Fibroblast of skin of right quadriceps (primary cell): ENCODE data around the gene SLC2A1.

ENCODE experiments used
- DNase-seq: peaks from one replicate; pipeline ENCODE4 v3.0.0-alpha.2; 2013

The SLC2A1 gene

DNA sequence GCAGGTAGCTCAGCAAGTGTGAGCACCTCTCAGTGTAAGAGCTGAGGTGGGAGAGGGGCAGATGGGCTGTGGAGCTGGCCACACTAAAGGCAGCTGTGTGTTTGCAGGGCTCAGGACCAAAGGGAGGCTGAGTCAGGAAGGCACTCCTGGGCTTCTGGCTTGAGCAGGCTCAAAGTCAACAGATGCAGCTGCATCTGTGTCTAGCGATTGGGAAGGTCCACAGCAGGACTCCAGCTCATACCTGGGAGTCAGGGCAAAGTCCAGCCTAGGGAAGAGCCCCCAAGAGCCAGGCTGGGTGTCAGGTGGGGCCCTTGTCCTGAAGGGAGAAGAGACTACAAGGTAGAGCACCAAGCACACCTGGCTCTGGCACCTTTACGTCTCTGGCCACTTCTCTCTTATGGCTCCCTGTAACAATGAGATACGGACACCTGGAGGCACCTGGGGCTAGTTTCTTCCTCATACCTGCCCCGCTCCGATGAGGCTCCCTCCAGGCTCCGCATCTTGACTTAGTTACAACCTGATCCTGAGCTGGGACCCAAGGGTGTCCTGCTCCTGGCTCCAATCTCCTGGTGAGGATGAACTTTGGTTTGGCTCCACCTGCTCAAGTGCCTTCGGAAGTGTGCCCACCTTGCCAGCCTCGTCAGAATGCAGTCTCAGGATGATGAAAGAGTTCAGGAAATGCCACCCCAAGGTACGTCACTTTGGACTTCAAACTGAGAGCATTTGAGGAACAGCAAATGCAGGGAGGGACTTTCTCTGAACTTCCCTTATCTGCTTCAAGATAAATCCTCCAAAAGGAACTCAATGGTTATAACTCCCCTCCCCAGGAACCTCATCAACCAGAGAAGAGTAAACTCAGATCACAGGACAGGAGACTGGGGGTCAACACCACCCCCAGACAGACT lies 21.5 kb upstream of the SLC2A1 start:
- DNase-seq = no peak

DNA sequence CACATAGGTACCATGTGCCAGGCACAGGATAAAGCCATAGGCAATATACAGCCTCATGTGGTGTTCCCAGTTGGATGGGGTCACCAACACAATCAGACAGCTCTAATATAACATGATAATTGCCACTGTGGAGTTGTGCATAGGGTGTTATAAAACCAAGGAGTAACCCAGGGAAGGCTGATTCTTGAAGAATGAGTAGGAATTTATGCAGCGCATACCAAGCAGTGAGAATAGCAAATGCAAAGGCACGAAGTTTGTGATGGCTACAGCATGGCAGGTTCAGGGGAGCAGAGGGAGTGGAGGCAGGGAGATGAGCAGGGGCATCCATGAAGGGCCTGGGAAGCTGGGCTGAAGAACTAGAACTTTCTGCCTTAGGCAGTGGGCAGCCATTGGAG lies 20.4 kb upstream of the SLC2A1 start:
- no peak for DNase-seq

- DNase-seq = no peak
These were observed 19.8 kb upstream of the SLC2A1 start for GRCh38 chr1:42978317-42979035.

- no peak for DNase-seq
These were observed 19.0 kb upstream of the SLC2A1 start for GRCh38 chr1:42977653-42978052.

GRCh38 chr1:42975561-42976225 lies 17.0 kb upstream of the SLC2A1 start:
- no peak for DNase-seq

- no peak for DNase-seq
These were observed 16.2 kb upstream of the SLC2A1 start for GRCh38 chr1:42974767-42975437.

- DNase-seq = no peak
These were observed 15.1 kb upstream of the SLC2A1 start for GRCh38 chr1:42973799-42974198.

DNA sequence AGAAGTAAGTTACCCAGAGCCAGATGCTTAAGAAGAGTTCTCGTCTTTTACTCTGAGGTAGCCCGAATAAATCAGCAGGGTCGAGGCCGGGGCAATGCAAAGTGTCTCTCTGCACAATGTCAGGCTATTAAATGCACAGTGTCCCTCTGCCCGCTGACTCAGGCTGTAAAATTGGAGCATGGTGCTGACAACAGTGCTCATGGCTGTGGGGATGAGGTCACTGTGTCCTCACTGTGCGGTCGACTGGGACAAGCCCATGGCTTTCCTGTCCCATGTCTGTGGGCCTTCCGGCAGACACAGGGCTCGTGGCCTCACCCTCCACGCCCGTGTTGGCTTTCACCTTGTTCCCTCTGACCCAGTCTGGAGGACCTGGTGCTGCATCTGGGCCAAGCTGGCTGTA lies 14.6 kb upstream of the SLC2A1 start:
- peak; percentile 35 for DNase-seq

DNA sequence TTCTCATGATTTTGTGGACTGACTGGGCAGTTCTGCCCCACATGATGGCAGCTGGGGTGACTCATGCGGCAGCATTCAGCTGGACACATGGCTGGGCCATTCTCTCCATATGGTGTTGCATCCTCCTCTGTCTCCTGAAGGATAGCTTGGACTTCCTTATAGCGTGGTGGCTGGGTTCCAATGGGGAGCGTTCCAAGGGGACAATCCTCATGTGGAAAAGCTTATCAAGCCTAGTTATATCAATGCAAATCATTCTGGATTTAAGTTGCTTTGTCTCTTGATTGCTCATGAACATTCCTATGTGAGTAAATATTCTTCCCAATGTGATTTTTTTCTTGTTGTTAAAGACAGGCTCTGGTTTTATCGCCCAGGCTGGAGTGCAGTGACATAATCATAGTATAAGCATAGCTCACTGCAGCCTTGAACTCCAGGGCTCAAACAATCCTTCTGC lies 13.2 kb upstream of the SLC2A1 start:
- DNase-seq = peak; percentile 66

- no peak for DNase-seq
These were observed 11.5 kb upstream of the SLC2A1 start for GRCh38 chr1:42970143-42970542.

- DNase-seq = no peak
These were observed 10.0 kb upstream of the SLC2A1 start for GRCh38 chr1:42968654-42969053.

DNA sequence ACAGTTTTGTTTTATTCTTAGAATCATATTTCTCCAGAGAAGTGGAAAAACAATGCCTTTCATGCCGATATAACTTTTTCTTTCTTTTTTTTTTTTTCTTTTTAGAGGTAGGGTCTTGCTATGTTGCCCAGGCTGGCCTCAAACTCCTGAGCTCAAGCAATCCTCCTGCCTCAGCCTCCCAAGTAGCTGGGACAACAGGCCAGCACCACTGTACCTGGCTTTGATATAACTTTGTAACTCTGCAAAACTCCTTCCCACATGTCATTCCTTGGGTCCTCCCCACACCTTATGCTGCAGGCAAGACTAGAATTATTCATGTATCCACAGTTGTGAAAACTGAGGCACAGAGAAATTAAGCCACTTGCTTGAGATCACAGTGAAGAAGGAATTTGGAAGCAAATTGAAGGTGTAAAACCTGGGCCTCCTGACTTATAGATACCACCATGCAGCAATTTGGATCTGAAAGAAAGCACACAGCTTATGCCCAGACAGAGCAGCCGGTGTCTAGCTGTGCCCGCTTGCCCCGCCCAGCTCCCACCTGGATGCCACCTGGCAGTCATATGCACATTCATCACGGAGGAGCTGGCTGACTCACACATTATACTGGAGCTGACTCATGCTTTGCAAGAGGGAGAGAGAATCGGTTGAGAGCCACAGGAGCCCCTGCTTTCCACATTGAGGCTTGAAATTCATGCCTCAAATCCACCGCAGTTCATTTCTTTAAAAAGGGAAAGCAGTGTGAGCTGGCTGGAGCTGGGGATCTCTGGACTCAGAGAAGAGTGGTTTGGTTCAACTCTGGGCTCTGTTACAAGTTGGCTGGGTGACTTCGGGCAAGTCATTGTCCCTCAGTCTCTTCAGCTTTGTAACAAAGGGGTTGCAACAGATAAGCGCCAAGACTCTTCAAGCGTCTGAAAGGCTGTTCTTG lies 8.3 kb upstream of the SLC2A1 start:
- peak; percentile 90 for DNase-seq

DNA sequence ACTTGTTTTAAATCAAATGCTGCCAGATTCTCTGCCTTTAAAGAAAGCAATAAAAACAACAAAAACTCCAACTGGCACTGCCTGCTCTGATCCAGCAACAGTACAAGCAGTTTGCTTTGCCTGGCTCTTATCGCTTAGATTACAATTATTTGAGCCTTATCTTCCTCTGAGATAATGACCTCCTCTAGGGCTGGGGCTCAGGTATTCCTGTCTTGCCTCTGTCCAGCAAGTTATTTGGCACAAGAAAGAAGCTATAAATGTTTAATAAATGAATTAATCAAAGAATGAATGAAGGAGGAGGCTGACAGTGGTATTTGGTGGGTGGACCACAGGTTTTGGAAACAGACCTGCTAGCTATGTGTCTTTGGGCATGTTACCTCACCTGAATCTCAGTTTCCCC lies 6.7 kb upstream of the SLC2A1 start:
- DNase-seq = no peak

GRCh38 chr1:42964044-42964812 lies 5.6 kb upstream of the SLC2A1 start:
- DNase-seq = no peak

GRCh38 chr1:42963378-42964043 lies 4.8 kb upstream of the SLC2A1 start:
- peak; percentile 72 for DNase-seq

- DNase-seq = peak; percentile 69
These were observed 4.1 kb upstream of the SLC2A1 start for GRCh38 chr1:42962641-42963377.

- DNase-seq = no peak
These were observed 2.8 kb upstream of the SLC2A1 start for GRCh38 chr1:42961312-42962091.

GRCh38 chr1:42960566-42961311 lies 2.1 kb upstream of the SLC2A1 start:
- no peak for DNase-seq
